ENCODE results near the gene SPAG9. TPM values are rescaled to one million over a fixed set of nuclear protein-coding genes. Genes with fewer than 3 reads are reported as not detected.

The SPAG9 gene
- total RNA-seq, 4 donors from 2014 or later = 37.0 to 131 (median 116) TPM

- Histone ChIP-seq H3K9me3 (no peaks in the 10 kb centered on the region), H3K4me1 (peaks cover 7 to 37% (median 31%) of the 10 kb centered on the region in 4 donors), H3K36me3 (peaks cover 0 to 2% (median 0%) of the 10 kb centered on the region in 4 donors), H3K27me3 (no peaks in the 10 kb centered on the region), H3K27ac (peak overlapping the region in 3 of 4 donors; percentile 45 to 70 (median 57)), H3K4me3 (no peak overlapping the region)
- in situ Hi-C loops (cut with MboI; ENCODE audit: low pct_ligation_motif_present in 1 of 4, low pct_unique_long_range_greater_than_20kb in 1 of 4, low sequenced_read_pairs in 3 of 4) (loop anchor here (5.0 to 25.0 kb wide), 3 partner anchors 103 to 418 kb away; partner anchors contain the start of genes EPN3 (in 1 of the 4) and SPATA20 (in 1 of the 4)), intact Hi-C loops (cut with DNase I; ENCODE audit: low total_unique reads) (loop anchor here (1.0 to 2.0 kb wide), 2 partner anchors 93 to 103 kb away; no protein-coding TSS in a partner anchor)
- no peak for TF ChIP-seq POLR2A (IDR thresholded peaks at IDR 0.05)
- peak in 1 of 3 donors; percentile 23 for TF ChIP-seq POLR2AphosphoS5 (IDR thresholded peaks at IDR 0.05)
- WGBS, 2 donors (ENCODE audit: low coverage in 1 of 2) = 37 to 45% methylated on average over 5 to 8 of the region's 8 CpGs
- DNase-seq = no peak
These were observed 165.0 kb downstream of the SPAG9 start for GRCh38 chr17:50955667-50956120.

- H3K4me1 ChIP-seq = peaks cover 10 to 42% (median 36%) of the 10 kb centered on the region in 4 donors
- no peaks in the 10 kb centered on the region for H3K27me3 ChIP-seq
- intact Hi-C loops (cut with DNase I; ENCODE audit: low total_unique reads) (loop anchor here (2.0 kb wide), 1 partner anchor 92 kb away; no protein-coding TSS in a partner anchor), in situ Hi-C loops (cut with MboI; ENCODE audit: low pct_ligation_motif_present in 1 of 4, low pct_unique_long_range_greater_than_20kb in 1 of 4, low sequenced_read_pairs in 3 of 4) (loop anchor here (5.0 to 25.0 kb wide), 3 partner anchors 103 to 418 kb away; partner anchors contain the start of genes EPN3 (in 1 of the 4) and SPATA20 (in 1 of the 4))
- H3K36me3 ChIP-seq = peaks cover 0 to under 1% (median 0%) of the 10 kb centered on the region in 4 donors
- H3K9me3 ChIP-seq = no peaks in the 10 kb centered on the region
- DNase-seq = no peak
- TF ChIP-seq POLR2AphosphoS5 (IDR thresholded peaks at IDR 0.05) (no peak), POLR2A (IDR thresholded peaks at IDR 0.05) (no peak), CTCF (IDR thresholded peaks at IDR 0.05) (no peak)
- H3K4me3 ChIP-seq = no peak overlapping the region
- 93% methylated on average over 8 of the region's 8 CpGs; no CpG with 5 or more reads in 1 of the 2 donors for WGBS, 2 donors (ENCODE audit: low coverage in 1 of 2)
- peak overlapping the region in 3 of 4 donors; percentile 45 to 70 (median 57) for H3K27ac ChIP-seq
These were observed 165.5 kb downstream of the SPAG9 start for GRCh38 chr17:50955160-50955559.

- intact Hi-C loops (cut with DNase I; ENCODE audit: low total_unique reads) = loop anchor here (2.0 kb wide), 1 partner anchor 92 kb away; no protein-coding TSS in a partner anchor
- Histone ChIP-seq H3K36me3 (no peaks in the 10 kb centered on the region), H3K9me3 (no peaks in the 10 kb centered on the region), H3K27ac (peak overlapping the region in 3 of 4 donors; percentile 45 to 70 (median 57)), H3K4me3 (no peak overlapping the region), H3K4me1 (peaks cover 15 to 47% (median 41%) of the 10 kb centered on the region in 4 donors), H3K27me3 (no peaks in the 10 kb centered on the region)
- in situ Hi-C loops (cut with MboI; ENCODE audit: low pct_ligation_motif_present in 1 of 4, low pct_unique_long_range_greater_than_20kb in 1 of 4, low sequenced_read_pairs in 3 of 4) = loop anchor here (5.0 to 25.0 kb wide), 3 partner anchors 102 to 417 kb away; partner anchors contain the start of genes EPN3 (in 1 of the 4) and SPATA20 (in 1 of the 4)
- DNase-seq = no peak
- no peak for TF ChIP-seq EP300 (IDR thresholded peaks at IDR 0.05; ENCODE audit: low read depth)
- no peak for TF ChIP-seq POLR2AphosphoS5 (IDR thresholded peaks at IDR 0.05)
- no peak for TF ChIP-seq CTCF (IDR thresholded peaks at IDR 0.05)
- no peak for TF ChIP-seq POLR2A (IDR thresholded peaks at IDR 0.05)
- whole genome bisulfite sequencing, 2 donors (ENCODE audit: low coverage in 1 of 2) = 76% methylated on average over 8 of the region's 8 CpGs; no CpG with 5 or more reads in 1 of the 2 donors
These were observed 166.0 kb downstream of the SPAG9 start for GRCh38 chr17:50954641-50955121.

GRCh38 chr17:50953831-50954601, 166.7 kb downstream of the SPAG9 start:
- Histone ChIP-seq H3K4me3 (no peak overlapping the region), H3K36me3 (no peaks in the 10 kb centered on the region), H3K27me3 (no peaks in the 10 kb centered on the region), H3K9me3 (no peaks in the 10 kb centered on the region), H3K27ac (peak overlapping the region; percentile 9 to 70 (median 51)), H3K4me1 (peaks cover 21 to 53% (median 47%) of the 10 kb centered on the region in 4 donors)
- WGBS, 2 donors (ENCODE audit: low coverage in 1 of 2) = 60% methylated on average over 1 to 17 of the region's 17 CpGs
- peak; percentile 43 for DNase-seq
- intact Hi-C loops (cut with DNase I; ENCODE audit: low total_unique reads) (loop anchor here (2.0 kb wide), 1 partner anchor 91 kb away; no protein-coding TSS in a partner anchor), in situ Hi-C loops (cut with MboI; ENCODE audit: low pct_ligation_motif_present in 1 of 4, low pct_unique_long_range_greater_than_20kb in 1 of 4, low sequenced_read_pairs in 3 of 4) (loop anchor here in 3 of 4 donors (10.0 to 25.0 kb wide), 2 partner anchors 169 to 417 kb away; partner anchors contain the start of genes EPN3 (in 1 of the 3) and SPATA20 (in 1 of the 3))
- TF ChIP-seq EP300 (IDR thresholded peaks at IDR 0.05; ENCODE audit: low read depth) (no peak), POLR2AphosphoS5 (IDR thresholded peaks at IDR 0.05) (no peak), POLR2A (IDR thresholded peaks at IDR 0.05) (no peak), CTCF (IDR thresholded peaks at IDR 0.05) (no peak)
